H9 (cell line): ENCODE data around the gene SLC2A14. TPM values are rescaled to one million over a fixed set of nuclear protein-coding genes. Genes with fewer than 3 reads are reported as not detected.
A peak's percentile ranks its signal among the peaks of the same experiment; 100 is the strongest.
"Not testable (repeated sequence)": the region's sequence is repeated elsewhere in the genome, so short reads cannot be mapped to it uniquely, and the experiment has no call there.

Source experiments
- DNase-seq: peaks from one replicate; pipeline ENCODE4 v3.0.0-alpha.2; 2017
- H2AFZ ChIP-seq: one replicate; pipeline ENCODE4 v1.6.1; 2013; ENCODE audit warnings: mild to moderate bottlenecking, low read length, control low read depth, moderate library complexity
- H2AK5ac ChIP-seq: 2 replicates; pipeline ENCODE4 v1.6.1; 2013; ENCODE audit warnings: low read length, control low read depth, mixed read lengths; ENCODE audit not compliant: insufficient read length
- H2BK120ac ChIP-seq: one replicate; pipeline ENCODE4 v1.6.1; 2013; ENCODE audit warnings: low read depth, mild to moderate bottlenecking, low read length, control low read depth, inconsistent platforms; ENCODE audit not compliant: poor library complexity, severe bottlenecking
- H2BK12ac ChIP-seq: 2 replicates; pipeline ENCODE4 v1.6.1; 2013; ENCODE audit warnings: low read length, control low read depth, mixed read lengths, low read depth; ENCODE audit not compliant: insufficient read length
- H2BK15ac ChIP-seq: 2 replicates; pipeline ENCODE4 v1.6.1; 2013; ENCODE audit warnings: low read depth, low read length, control low read depth
- H2BK20ac ChIP-seq: one replicate; pipeline ENCODE4 v1.6.1; 2013; ENCODE audit warnings: low read depth, mild to moderate bottlenecking, low read length, control low read depth, inconsistent platforms; ENCODE audit not compliant: poor library complexity, severe bottlenecking
- H2BK5ac ChIP-seq: 2 replicates; pipeline ENCODE4 v1.6.1; 2013; ENCODE audit warnings: low read length, control low read depth, mixed read lengths; ENCODE audit not compliant: insufficient read length
- H3K14ac ChIP-seq: 2 replicates; pipeline ENCODE4 v1.6.1; 2013; ENCODE audit warnings: low read length, control low read depth; ENCODE audit not compliant: insufficient read depth
- H3K18ac ChIP-seq: 2 replicates; pipeline ENCODE4 v1.6.1; 2013; ENCODE audit warnings: low read depth, mild to moderate bottlenecking, mixed read lengths, low read length, control low read depth; ENCODE audit not compliant: insufficient read length
- H3K23ac ChIP-seq: 2 replicates; pipeline ENCODE4 v1.6.1; 2013; ENCODE audit warnings: low read length, control low read depth, mixed read lengths, low read depth; ENCODE audit not compliant: insufficient read length
- H3K23me2 ChIP-seq: 2 replicates; pipeline ENCODE4 v1.6.1; 2013; ENCODE audit warnings: low read depth, mild to moderate bottlenecking, mixed read lengths, low read length, control low read depth; ENCODE audit not compliant: insufficient read length, poor library complexity, severe bottlenecking
- H3K27ac ChIP-seq: 2 replicates; pipeline ENCODE4 v1.5.1; 2013; ENCODE audit warnings: low read length, control low read depth, mixed read lengths, low read depth; ENCODE audit not compliant: insufficient read length
- H3K27me3 ChIP-seq: 2 replicates; pipeline ENCODE4 v1.6.1; 2013; ENCODE audit warnings: low read length, control low read depth, inconsistent platforms; ENCODE audit not compliant: insufficient read depth
- H3K4ac ChIP-seq: 2 replicates; pipeline ENCODE4 v1.6.1; 2013; ENCODE audit warnings: low read depth, mild to moderate bottlenecking, control low read depth, inconsistent platforms, low read length, moderate library complexity
- H3K4me1 ChIP-seq: 2 replicates; pipeline ENCODE4 v1.6.1; 2013; ENCODE audit warnings: low read length, control low read depth, inconsistent platforms; ENCODE audit not compliant: insufficient read depth
- H3K4me2 ChIP-seq: 2 replicates; pipeline ENCODE4 v1.6.1; 2013; ENCODE audit warnings: low read length, control low read depth, mixed read lengths; ENCODE audit not compliant: insufficient read length, insufficient read depth
- H3K56ac ChIP-seq: 2 replicates; pipeline ENCODE4 v1.6.1; 2013; ENCODE audit warnings: low read depth, mild to moderate bottlenecking, mixed read lengths, low read length, control low read depth; ENCODE audit not compliant: insufficient read length
- H3K79me1 ChIP-seq: 2 replicates; pipeline ENCODE4 v1.6.1; 2013; ENCODE audit warnings: low read depth, mild to moderate bottlenecking, moderate library complexity, low read length, control low read depth, inconsistent platforms; ENCODE audit not compliant: insufficient read depth, poor library complexity, severe bottlenecking
- H3K79me2 ChIP-seq: 2 replicates; pipeline ENCODE4 v1.6.1; 2013; ENCODE audit warnings: low read length, control low read depth, inconsistent platforms; ENCODE audit not compliant: insufficient read depth
- H3K9ac ChIP-seq: 2 replicates; pipeline ENCODE4 v1.6.1; 2013; ENCODE audit warnings: low read length, control low read depth, mixed read lengths; ENCODE audit not compliant: insufficient read length; ENCODE audit errors: extremely low read depth
- H3K9me3 ChIP-seq: one replicate; pipeline ENCODE4 v1.6.1; 2013; ENCODE audit warnings: low read depth, low read length, inconsistent platforms; ENCODE audit not compliant: control insufficient read depth
- H3T11ph ChIP-seq: one replicate; pipeline ENCODE4 v1.6.1; 2013; ENCODE audit warnings: mild to moderate bottlenecking, low read length, control low read depth, inconsistent platforms
- H4K20me1 ChIP-seq: one replicate; pipeline ENCODE4 v1.6.1; 2013; ENCODE audit not compliant: control insufficient read depth, insufficient read length, insufficient read depth
- H4K5ac ChIP-seq: 2 replicates; pipeline ENCODE4 v1.6.1; 2013; ENCODE audit warnings: low read depth, mild to moderate bottlenecking, mixed read lengths, low read length, control low read depth; ENCODE audit not compliant: insufficient read length
- H4K8ac ChIP-seq: replicated peaks from 2 replicates; pipeline ENCODE4 v1.6.1; 2013; ENCODE audit warnings: low read length, control low read depth, mixed read lengths, low read depth; ENCODE audit not compliant: insufficient read length
- H4K91ac ChIP-seq: 2 replicates; pipeline ENCODE4 v1.6.1; 2013; ENCODE audit warnings: low read depth, mild to moderate bottlenecking, moderate library complexity, mixed read lengths, low read length, control low read depth; ENCODE audit not compliant: insufficient read length
- H3K27ac Mint-ChIP-seq, 3 experiments: 2 replicates in 2 of 3; 3 replicates in 1 of 3; pipeline ENCODE4 v1.8.0; 2020 to 2021; ENCODE audit warnings: mixed read lengths in 3 of 3, mild to moderate bottlenecking in 1 of 3, moderate library complexity in 1 of 3
- H3K27me3 Mint-ChIP-seq: 2 replicates; pipeline ENCODE4 v1.8.0; 2021; ENCODE audit warnings: low read depth, mild to moderate bottlenecking, moderate library complexity, mixed read lengths
- H3K36me3 Mint-ChIP-seq, 3 experiments: 2 replicates in 2 of 3; 3 replicates in 1 of 3; pipeline ENCODE4 v1.8.0; 2020 to 2021; ENCODE audit warnings: low read depth in 3 of 3, mixed read lengths in 3 of 3; ENCODE audit not compliant: insufficient read depth in 1 of 3
- H3K4me1 Mint-ChIP-seq, 2 experiments: 2 replicates each; pipeline ENCODE4 v1.8.0; 2020; ENCODE audit warnings: mixed read lengths in 2 of 2
- H3K4me3 Mint-ChIP-seq, 2 experiments: 2 replicates in 1 of 2; 3 replicates in 1 of 2; pipeline ENCODE4 v1.8.0; 2020 to 2021; ENCODE audit warnings: mild to moderate bottlenecking in 2 of 2, mixed read lengths in 2 of 2, moderate library complexity in 1 of 2
- H3K9me3 Mint-ChIP-seq, 2 experiments: 2 replicates in 1 of 2; 3 replicates in 1 of 2; pipeline ENCODE4 v1.8.0; 2020; ENCODE audit warnings: mild to moderate bottlenecking in 2 of 2, mixed read lengths in 2 of 2, moderate library complexity in 1 of 2
- CTCF ChIP-seq: fragments of 200-600 bp; sonication (generic); conservative IDR thresholded peaks from 3 replicates; pipeline ENCODE4 v1.8.0; 2021; ENCODE audit warnings: antibody characterized with exemption, mild to moderate bottlenecking
- WGBS: extraction: QIAGEN DNeasy Blood & Tissue Kit; methylation state at CpG from one replicate; pipeline ENCODE4 v1.1.7; 2013; ENCODE audit warnings: missing lambda C conversion rate, low lambda C conversion rate, mixed read lengths; ENCODE audit not compliant: insufficient read length; ENCODE audit errors: extremely low coverage; 5-methylcytosine and 5-hydroxymethylcytosine counted together
- total RNA-seq: library from RNA; stranded (reverse); gene quantifications from 2 replicates; pipeline ENCODE4 v1.2.1, GENCODE V29; 2021

SLC2A14 gene
- total RNA-seq, 1 experiment from 2014 or later = 19.1 TPM

DNA sequence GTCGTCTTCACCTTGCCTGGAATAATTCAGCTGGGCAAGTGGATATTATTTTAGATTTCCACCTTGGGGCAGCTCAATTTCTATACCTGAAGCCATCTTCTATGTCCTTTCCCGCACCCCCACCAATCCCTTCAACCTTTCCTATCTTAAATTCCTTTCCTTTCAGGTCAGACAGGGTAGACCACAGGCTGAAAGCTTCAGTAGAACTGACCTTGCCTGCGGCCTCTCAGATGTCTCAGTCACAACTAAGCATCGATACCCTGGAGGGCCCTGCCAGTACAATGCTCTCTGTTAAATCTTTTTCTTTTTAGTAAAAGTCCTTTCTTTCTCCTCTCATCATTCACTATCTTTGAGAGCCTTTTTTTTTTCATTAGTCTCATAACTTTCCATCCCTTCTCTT lies 38.9 kb downstream of the SLC2A14 start:
- no peaks in the 10 kb centered on the region for H3K79me1 ChIP-seq
- H2AFZ ChIP-seq = no peak overlapping the region
- no peak overlapping the region for H3K18ac ChIP-seq
- no peak overlapping the region for H2BK20ac ChIP-seq
- no peaks in the 10 kb centered on the region for H3K79me2 ChIP-seq
- no CpG with 5 or more reads among the region's 4 CpGs for WGBS
- Mint-ChIP-seq H3K4me3 (no peak overlapping the region), H3K27me3 (no peaks in the 10 kb centered on the region), H3K36me3 (no peaks in the 10 kb centered on the region), H3K27ac (peak overlapping the region in 2 of 3 experiments; percentile 36 to 90; a peak in 3 of 7 replicates), H3K9me3 (no peaks in the 10 kb centered on the region), H3K4me1 (peaks cover 18 to 20% of the 10 kb centered on the region in 2 experiments)
- no peak for TF ChIP-seq CTCF
- no peaks in the 10 kb centered on the region for H3K23me2 ChIP-seq
- H3K56ac ChIP-seq = no peak overlapping the region
- no peak overlapping the region for H2BK120ac ChIP-seq
- no peaks in the 10 kb centered on the region for H4K20me1 ChIP-seq
- no peak overlapping the region for H3K9ac ChIP-seq
- no peaks in the 10 kb centered on the region for H3K27me3 ChIP-seq
- no peak overlapping the region for H3K23ac ChIP-seq
- no peak overlapping the region for H2BK5ac ChIP-seq
- DNase-seq = no peak
- H4K91ac ChIP-seq = no peak overlapping the region
- H3K14ac ChIP-seq = no peak overlapping the region
- no peak overlapping the region for H2BK12ac ChIP-seq
- H3K27ac ChIP-seq = no peak overlapping the region
- no peak overlapping the region for H3K4me2 ChIP-seq
- no peak overlapping the region for H3K4ac ChIP-seq
- no peaks in the 10 kb centered on the region for H3K4me1 ChIP-seq
- H2BK15ac ChIP-seq = no peak overlapping the region
- no peak overlapping the region for H4K8ac ChIP-seq
- no peak overlapping the region for H3T11ph ChIP-seq
- no peak overlapping the region for H2AK5ac ChIP-seq
- no peaks in the 10 kb centered on the region for H3K9me3 ChIP-seq
- H4K5ac ChIP-seq = no peak overlapping the region

- H3K36me3 Mint-ChIP-seq, H3K4ac ChIP-seq, H3K79me1 ChIP-seq, H3K27ac Mint-ChIP-seq, H2AFZ ChIP-seq, H3K56ac ChIP-seq, H2BK120ac ChIP-seq, H4K91ac ChIP-seq, H4K20me1 ChIP-seq, H3K27me3 Mint-ChIP-seq, H3K79me2 ChIP-seq, H3K4me1 ChIP-seq, H4K5ac ChIP-seq, H3K27ac ChIP-seq, H3T11ph ChIP-seq, H3K23me2 ChIP-seq, H2BK5ac ChIP-seq, H2AK5ac ChIP-seq, DNase-seq, H3K27me3 ChIP-seq, H3K4me2 ChIP-seq, H2BK20ac ChIP-seq, H3K4me3 Mint-ChIP-seq, H2BK12ac ChIP-seq, H4K8ac ChIP-seq, H3K23ac ChIP-seq, H2BK15ac ChIP-seq, H3K14ac ChIP-seq, H3K18ac ChIP-seq, H3K9me3 ChIP-seq, H3K9me3 Mint-ChIP-seq, H3K9ac ChIP-seq: not testable (repeated sequence)
- no CpG with 5 or more reads among the region's 6 CpGs for WGBS
- H3K4me1 Mint-ChIP-seq = peaks cover 18 to 20% of the 10 kb centered on the region in 2 experiments
These were observed 39.5 kb downstream of the SLC2A14 start for GRCh38 chr12:7833201-7833600.
